HG03108 (cell line): ENCODE results near the gene SH3RF2.

Experiments used
- ATAC-seq: cut with Tn5 transposase; IDR thresholded peaks from one replicate; pipeline ENCODE4 v1.9.1; 2021; ENCODE audit warnings: moderate library complexity; ENCODE audit not compliant: unreplicated experiment

SH3RF2 gene

GRCh38 chr5:146040527-146040926 is 104.1 kb downstream of the SH3RF2 start:
- ATAC-seq = no peak

GRCh38 chr5:146041180-146041789 is 104.9 kb downstream of the SH3RF2 start:
- ATAC-seq = no peak

GRCh38 chr5:146042628-146043279 is 106.4 kb downstream of the SH3RF2 start:
- ATAC-seq = no peak

GRCh38 chr5:146043722-146044121 is 107.3 kb downstream of the SH3RF2 start:
- no peak for ATAC-seq

- no peak for ATAC-seq
Observed at GRCh38 chr5:146047396-146047795, 111.0 kb downstream of the SH3RF2 start.

- no peak for ATAC-seq
Observed at GRCh38 chr5:146048994-146049703, 112.8 kb downstream of the SH3RF2 start.

- no peak for ATAC-seq
Observed at GRCh38 chr5:146049704-146050026, 113.3 kb downstream of the SH3RF2 start.

- no peak for ATAC-seq
Observed at GRCh38 chr5:146050086-146050485, 113.7 kb downstream of the SH3RF2 start.

GRCh38 chr5:146051678-146052077 is 115.3 kb downstream of the SH3RF2 start:
- no peak for ATAC-seq

- ATAC-seq = no peak
Observed at GRCh38 chr5:146052780-146053179, 116.4 kb downstream of the SH3RF2 start.

GRCh38 chr5:146055432-146055831 is 119.1 kb downstream of the SH3RF2 start:
- ATAC-seq = no peak

GRCh38 chr5:146059460-146060220 is 123.3 kb downstream of the SH3RF2 start:
- ATAC-seq = no peak

- no peak for ATAC-seq
Observed at GRCh38 chr5:146060221-146060585, 123.8 kb downstream of the SH3RF2 start.

GRCh38 chr5:146066968-146067367 is 130.6 kb downstream of the SH3RF2 start:
- no peak for ATAC-seq

GRCh38 chr5:146068206-146068605 is 131.8 kb downstream of the SH3RF2 start:
- no peak for ATAC-seq

- ATAC-seq = no peak
Observed at GRCh38 chr5:146068977-146069779, 132.8 kb downstream of the SH3RF2 start.

- no peak for ATAC-seq
Observed at GRCh38 chr5:146069780-146070099, 133.4 kb downstream of the SH3RF2 start.

- no peak for ATAC-seq
Observed at GRCh38 chr5:146070746-146071145, 134.4 kb downstream of the SH3RF2 start.

GRCh38 chr5:146071171-146071570 is 134.8 kb downstream of the SH3RF2 start:
- ATAC-seq = no peak

- ATAC-seq = no peak
Observed at GRCh38 chr5:146072595-146072994, 136.2 kb downstream of the SH3RF2 start.
